HG03520 (cell line): ENCODE data around the gene SPI1.
"Not testable (repeated sequence)": the region's sequence is repeated elsewhere in the genome, so short reads cannot be mapped to it uniquely, and the experiment has no call there.

Source experiments
- ATAC-seq: cut with Tn5 transposase; IDR thresholded peaks from one replicate; pipeline ENCODE4 v1.9.1; 2021; ENCODE audit warnings: mild to moderate bottlenecking, moderate library complexity; ENCODE audit not compliant: unreplicated experiment

The SPI1 gene

GRCh38 chr11:47328449-47329390 lies 49.6 kb downstream of the SPI1 start:
- ATAC-seq, result no peak

- ATAC-seq, result no peak
These were observed 50.4 kb downstream of the SPI1 start for GRCh38 chr11:47327949-47328348.

- ATAC-seq, result no peak
These were observed 51.3 kb downstream of the SPI1 start for GRCh38 chr11:47327025-47327424.

- no peak for ATAC-seq
These were observed 52.1 kb downstream of the SPI1 start for GRCh38 chr11:47326198-47326597.

- no peak for ATAC-seq
These were observed 52.9 kb downstream of the SPI1 start for GRCh38 chr11:47325271-47326041.

GRCh38 chr11:47324520-47324919 lies 53.8 kb downstream of the SPI1 start:
- ATAC-seq, result no peak

GRCh38 chr11:47318166-47318565 lies 60.2 kb downstream of the SPI1 start:
- ATAC-seq, result no peak

- ATAC-seq, result no peak
These were observed 61.1 kb downstream of the SPI1 start for GRCh38 chr11:47317064-47317828.

GRCh38 chr11:47316501-47316900 lies 61.8 kb downstream of the SPI1 start:
- not testable (repeated sequence) for ATAC-seq

GRCh38 chr11:47314992-47315391 lies 63.4 kb downstream of the SPI1 start:
- no peak for ATAC-seq

- no peak for ATAC-seq
These were observed 70.1 kb downstream of the SPI1 start for GRCh38 chr11:47308050-47308823.

- ATAC-seq, result no peak
These were observed 71.9 kb downstream of the SPI1 start for GRCh38 chr11:47306484-47306844.

- ATAC-seq, result no peak
These were observed 72.4 kb downstream of the SPI1 start for GRCh38 chr11:47305734-47306483.
